ENCODE measurements around the gene NTM. TPM values are rescaled to one million over a fixed set of nuclear protein-coding genes. Genes with fewer than 3 reads are reported as not detected.
"Not testable (repeated sequence)": the region's sequence is repeated elsewhere in the genome, so short reads cannot be mapped to it uniquely, and the experiment has no call there.

Gene NTM
- total RNA-seq, 1 experiment from 2014 or later = 8.6 TPM

GRCh38 chr11:131422496-131422895 is 52.1 kb downstream of the NTM start:
- Histone ChIP-seq H3K27ac (ENCODE audit: low read depth, low read length, poor library complexity, severe bottlenecking) (no peak overlapping the region), H3K4me1 (ENCODE audit: insufficient read depth, low read length, poor library complexity, severe bottlenecking) (no peaks in the 10 kb centered on the region), H3K36me3 (ENCODE audit: insufficient read depth, low read length, poor library complexity, severe bottlenecking) (no peaks in the 10 kb centered on the region), H3K27me3 (replicated peaks; ENCODE audit: insufficient read depth, low read depth, low read length, poor library complexity) (peaks cover 52% of the 10 kb centered on the region), H3K4me3 (ENCODE audit: low read depth, low read length, poor library complexity, severe bottlenecking) (no peak overlapping the region), H3K9me3 (ENCODE audit: low read depth, low read length, poor library complexity, severe bottlenecking) (no peaks in the 10 kb centered on the region)
- TF ChIP-seq EZH2 (IDR thresholded peaks at IDR 0.05; ENCODE audit: borderline replicate concordance, low read depth, low read length, poor library complexity, severe bottlenecking) (no peak), CTCF (conservative IDR thresholded peaks at IDR 0.05; ENCODE audit: low read depth, low read length) (no peak)
- intact Hi-C loops (cut with micrococcal nuclease; ENCODE audit: unreplicated experiment) = no loop called here
- BruUV-seq (replicated peaks) = no TSS peak
- POLR2A ChIA-PET (ENCODE audit: low non-redundant PET) = no interaction called here
- CTCF ChIA-PET = no interaction called here
- peak; percentile 6 for DNase-seq (ENCODE audit: low spot score)

GRCh38 chr11:131423688-131424087 is 53.3 kb downstream of the NTM start:
- POLR2A ChIA-PET (ENCODE audit: low non-redundant PET) = no interaction called here
- Histone ChIP-seq H3K4me1 (ENCODE audit: insufficient read depth, low read length, poor library complexity, severe bottlenecking) (no peaks in the 10 kb centered on the region), H3K27me3 (replicated peaks; ENCODE audit: insufficient read depth, low read depth, low read length, poor library complexity) (peaks cover 47% of the 10 kb centered on the region), H3K27ac (ENCODE audit: low read depth, low read length, poor library complexity, severe bottlenecking) (no peak overlapping the region), H3K4me3 (ENCODE audit: low read depth, low read length, poor library complexity, severe bottlenecking) (no peak overlapping the region), H3K36me3 (ENCODE audit: insufficient read depth, low read length, poor library complexity, severe bottlenecking) (no peaks in the 10 kb centered on the region), H3K9me3 (ENCODE audit: low read depth, low read length, poor library complexity, severe bottlenecking) (no peaks in the 10 kb centered on the region)
- TF ChIP-seq CTCF (conservative IDR thresholded peaks at IDR 0.05; ENCODE audit: low read depth, low read length) = no peak
- no peak for TF ChIP-seq EZH2 (IDR thresholded peaks at IDR 0.05; ENCODE audit: borderline replicate concordance, low read depth, low read length, poor library complexity, severe bottlenecking)
- BruUV-seq (replicated peaks) = no TSS peak
- no peak for DNase-seq (ENCODE audit: low spot score)
- CTCF ChIA-PET = no interaction called here
- intact Hi-C loops (cut with micrococcal nuclease; ENCODE audit: unreplicated experiment) = no loop called here

GRCh38 chr11:131424257-131424876 is 54.0 kb downstream of the NTM start:
- CTCF ChIA-PET; intact Hi-C loops (cut with micrococcal nuclease; ENCODE audit: unreplicated experiment); H3K36me3 ChIP-seq (ENCODE audit: insufficient read depth, low read length, poor library complexity, severe bottlenecking); H3K9me3 ChIP-seq (ENCODE audit: low read depth, low read length, poor library complexity, severe bottlenecking); H3K4me1 ChIP-seq (ENCODE audit: insufficient read depth, low read length, poor library complexity, severe bottlenecking); BruUV-seq (replicated peaks); H3K4me3 ChIP-seq (ENCODE audit: low read depth, low read length, poor library complexity, severe bottlenecking); H3K27ac ChIP-seq (ENCODE audit: low read depth, low read length, poor library complexity, severe bottlenecking); DNase-seq (ENCODE audit: low spot score); POLR2A ChIA-PET (ENCODE audit: low non-redundant PET): not testable (repeated sequence)
- H3K27me3 ChIP-seq (replicated peaks; ENCODE audit: insufficient read depth, low read depth, low read length, poor library complexity) = peaks cover 41% of the 10 kb centered on the region

GRCh38 chr11:131425285-131425684 is 54.9 kb downstream of the NTM start:
- Histone ChIP-seq H3K27ac (ENCODE audit: low read depth, low read length, poor library complexity, severe bottlenecking) (no peak overlapping the region), H3K27me3 (replicated peaks; ENCODE audit: insufficient read depth, low read depth, low read length, poor library complexity) (peaks cover 41% of the 10 kb centered on the region), H3K9me3 (ENCODE audit: low read depth, low read length, poor library complexity, severe bottlenecking) (no peaks in the 10 kb centered on the region), H3K4me3 (ENCODE audit: low read depth, low read length, poor library complexity, severe bottlenecking) (no peak overlapping the region), H3K4me1 (ENCODE audit: insufficient read depth, low read length, poor library complexity, severe bottlenecking) (peaks cover 2% of the 10 kb centered on the region), H3K36me3 (ENCODE audit: insufficient read depth, low read length, poor library complexity, severe bottlenecking) (no peaks in the 10 kb centered on the region)
- intact Hi-C loops (cut with micrococcal nuclease; ENCODE audit: unreplicated experiment) = no loop called here
- ChIA-PET CTCF (no interaction called here), POLR2A (ENCODE audit: low non-redundant PET) (no interaction called here)
- no peak for DNase-seq (ENCODE audit: low spot score)
- no peak for TF ChIP-seq EZH2 (IDR thresholded peaks at IDR 0.05; ENCODE audit: borderline replicate concordance, low read depth, low read length, poor library complexity, severe bottlenecking)
- TF ChIP-seq CTCF (conservative IDR thresholded peaks at IDR 0.05; ENCODE audit: low read depth, low read length) = no peak
- BruUV-seq (replicated peaks) = no TSS peak
